NCI-H1436 treated with DMSO at 0.1 percent for 48 hours (cell line): ENCODE measurements around the gene FLII.

ENCODE experiments used
- DNase-seq: peaks from one replicate; lab custom pipeline; 2025; lab: John Stamatoyannopoulos, UW

Gene FLII

GRCh38 chr17:18245038-18245776 lies 13.3 kb downstream of the FLII start:
- no peak for DNase-seq

- no peak for DNase-seq
These were observed 17.2 kb downstream of the FLII start for GRCh38 chr17:18241229-18241871.

- DNase-seq, result no peak
These were observed 18.1 kb downstream of the FLII start for GRCh38 chr17:18240449-18240848.

- DNase-seq, result no peak
These were observed 20.2 kb downstream of the FLII start for GRCh38 chr17:18238299-18238698.

- DNase-seq, result no peak
These were observed 21.1 kb downstream of the FLII start for GRCh38 chr17:18237461-18237860.

GRCh38 chr17:18236494-18236893 lies 22.0 kb downstream of the FLII start:
- DNase-seq, result no peak

- DNase-seq, result no peak
These were observed 22.7 kb downstream of the FLII start for GRCh38 chr17:18235743-18236256.

GRCh38 chr17:18234853-18235380 lies 23.6 kb downstream of the FLII start:
- no peak for DNase-seq

- no peak for DNase-seq
These were observed 24.6 kb downstream of the FLII start for GRCh38 chr17:18233803-18234518.

GRCh38 chr17:18231164-18231563 lies 27.4 kb downstream of the FLII start:
- no peak for DNase-seq

GRCh38 chr17:18230288-18231141 lies 28.0 kb downstream of the FLII start:
- DNase-seq, result no peak

- no peak for DNase-seq
These were observed 28.8 kb downstream of the FLII start for GRCh38 chr17:18229771-18230170.

- DNase-seq, result no peak
These were observed 29.3 kb downstream of the FLII start for GRCh38 chr17:18229254-18229653.

- DNase-seq, result no peak
These were observed 30.3 kb downstream of the FLII start for GRCh38 chr17:18228176-18228682.

GRCh38 chr17:18227635-18228034 lies 30.9 kb downstream of the FLII start:
- no peak for DNase-seq

GRCh38 chr17:18226284-18226945 lies 32.1 kb downstream of the FLII start:
- DNase-seq, result no peak

GRCh38 chr17:18225642-18226283 lies 32.8 kb downstream of the FLII start:
- no peak for DNase-seq

- peak; percentile 78 for DNase-seq
These were observed 33.4 kb downstream of the FLII start, which contains the start of gene LLGL1 for GRCh38 chr17:18225121-18225641. Gene LLGL1 (plus strand): TSS chr17:18225635. CDS start chr17:18225683, 48 bp downstream.

- DNase-seq, result no peak
These were observed 34.0 kb downstream of the FLII start for GRCh38 chr17:18224387-18225120.
